A673 (cell line): ENCODE measurements around the gene MIGA1.

Experiments
- CTCF ChIP-seq: fragments of 300-800, 200-600 bp; sonication (generic); conservative IDR thresholded peaks from 2 replicates; pipeline ENCODE4 v1.5.1; 2017; ENCODE audit warnings: low read depth, mild to moderate bottlenecking, antibody characterized with exemption, low read length, moderate library complexity, mixed read lengths
- EZH2 ChIP-seq: fragments of 200-600 bp; sonication (generic); IDR thresholded peaks from 2 replicates; pipeline ENCODE4 v1.6.1; 2017; ENCODE audit warnings: borderline replicate concordance, low read depth, mild to moderate bottlenecking, mixed read lengths, antibody characterized with exemption, low read length; ENCODE audit not compliant: poor library complexity, severe bottlenecking

- TF ChIP-seq CTCF (no peak), EZH2 (no peak)
Observed at GRCh38 chr1:77866296-77866695, 86.8 kb downstream of the MIGA1 start.
